ENCODE measurements around the gene TBC1D17. TPM values are rescaled to one million over a fixed set of nuclear protein-coding genes. Genes with fewer than 3 reads are reported as not detected.

TBC1D17 gene
- total RNA-seq, 1 donor from 2014 or later: 19.9 TPM

- DNase-seq (ENCODE audit: low read depth): no peak
Observed at GRCh38 chr19:49890349-49891311, 13.1 kb downstream of the TBC1D17 start.

- no peak for DNase-seq (ENCODE audit: low read depth)
Observed at GRCh38 chr19:49891393-49891792, 13.9 kb downstream of the TBC1D17 start.

- no peak for DNase-seq (ENCODE audit: low read depth)
Observed at GRCh38 chr19:49892716-49893115, 15.2 kb downstream of the TBC1D17 start.

- no peak for DNase-seq (ENCODE audit: low read depth)
Observed at GRCh38 chr19:49894011-49894664, 16.6 kb downstream of the TBC1D17 start.

- DNase-seq (ENCODE audit: low read depth): no peak
Observed at GRCh38 chr19:49894879-49895565, 17.5 kb downstream of the TBC1D17 start.

- no peak for DNase-seq (ENCODE audit: low read depth)
Observed at GRCh38 chr19:49895566-49896297, 18.2 kb downstream of the TBC1D17 start.

- DNase-seq (ENCODE audit: low read depth): peak; percentile 61
Observed at GRCh38 chr19:49896863-49897621, 19.5 kb downstream of the TBC1D17 start, which contains the start of gene IL4I1. TSS of gene IL4I1 (minus strand) at chr19:49896887. CDS start at chr19:49896160, 727 bp downstream.

DNA sequence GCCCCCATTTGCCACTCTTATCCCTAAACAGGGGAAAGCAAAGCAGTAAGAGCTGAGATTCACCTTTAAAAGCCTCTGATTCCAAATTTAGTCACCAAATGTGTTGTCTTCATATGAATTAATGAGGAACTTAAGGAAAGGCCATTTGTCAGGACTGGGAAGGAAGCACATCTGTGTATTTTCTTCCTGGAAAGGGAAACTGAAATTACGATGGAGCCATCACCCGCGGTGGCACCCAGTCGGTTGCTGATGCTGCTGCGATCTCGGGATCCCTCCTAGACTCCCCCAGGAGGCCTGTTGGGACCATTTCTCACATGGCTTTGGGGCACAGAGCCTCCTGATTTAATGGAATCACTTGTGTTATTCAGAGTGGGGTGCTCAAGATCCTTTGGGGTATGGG lies 26.6 kb downstream of the TBC1D17 start:
- no peak for DNase-seq (ENCODE audit: low read depth)

- DNase-seq (ENCODE audit: low read depth): no peak
Observed at GRCh38 chr19:49906879-49907564, 29.5 kb downstream of the TBC1D17 start.

DNA sequence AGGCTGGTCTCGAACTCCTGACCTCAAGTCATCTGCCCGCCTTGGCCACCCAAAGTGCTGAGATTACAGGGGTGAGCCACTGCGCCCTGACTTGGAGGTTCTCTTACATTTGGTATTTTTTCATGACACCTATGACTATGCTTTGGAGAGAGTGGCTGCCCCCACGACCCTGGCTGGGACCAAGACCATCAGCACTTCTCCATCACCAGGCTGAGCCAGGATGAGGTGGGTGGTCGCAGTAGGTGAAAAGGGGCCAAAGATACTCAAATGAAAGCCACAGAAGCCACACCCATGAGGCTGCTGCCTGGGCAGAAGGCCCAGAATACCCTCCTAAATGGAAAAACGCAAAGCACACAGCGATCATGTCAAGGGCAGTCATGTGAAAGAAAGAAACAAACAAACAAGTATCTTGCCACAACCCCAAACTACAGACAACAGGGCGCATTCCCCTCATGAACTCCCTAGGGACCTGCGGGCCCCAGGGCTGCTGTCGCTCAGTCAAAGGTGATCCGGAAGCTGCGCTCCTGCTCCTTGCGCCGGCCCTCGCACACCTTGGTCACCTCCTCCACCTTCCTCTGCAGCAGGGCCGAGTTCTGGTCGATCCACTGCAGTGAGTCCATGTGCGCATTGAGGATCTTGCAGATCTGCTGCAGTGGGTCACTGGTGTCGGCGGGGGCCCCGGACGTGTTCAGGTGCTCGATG lies 30.4 kb downstream of the TBC1D17 start:
- no peak for DNase-seq (ENCODE audit: low read depth)

- DNase-seq (ENCODE audit: low read depth): peak; percentile 52
Observed at GRCh38 chr19:49908480-49909420, 31.2 kb downstream of the TBC1D17 start.

DNA sequence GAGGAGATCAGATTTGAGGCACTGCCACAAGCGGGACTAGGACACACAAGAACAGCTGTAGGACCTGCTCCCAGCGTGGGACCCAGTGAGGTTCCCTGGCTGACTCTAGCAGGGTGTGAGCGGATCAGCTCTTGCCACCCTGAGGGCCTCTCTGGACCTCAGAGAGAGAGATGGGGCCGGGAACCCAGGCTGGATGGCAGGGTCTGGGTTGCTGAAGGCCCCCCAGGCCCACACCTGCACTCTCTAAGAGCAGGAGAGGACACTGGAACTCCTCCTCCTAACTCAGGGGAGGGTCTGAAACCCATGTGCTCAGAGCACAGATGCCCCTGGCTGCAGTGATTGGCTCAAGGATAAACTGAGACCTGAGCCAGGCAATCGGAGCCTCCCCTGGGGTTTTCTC lies 32.7 kb downstream of the TBC1D17 start:
- DNase-seq (ENCODE audit: low read depth): no peak

DNA sequence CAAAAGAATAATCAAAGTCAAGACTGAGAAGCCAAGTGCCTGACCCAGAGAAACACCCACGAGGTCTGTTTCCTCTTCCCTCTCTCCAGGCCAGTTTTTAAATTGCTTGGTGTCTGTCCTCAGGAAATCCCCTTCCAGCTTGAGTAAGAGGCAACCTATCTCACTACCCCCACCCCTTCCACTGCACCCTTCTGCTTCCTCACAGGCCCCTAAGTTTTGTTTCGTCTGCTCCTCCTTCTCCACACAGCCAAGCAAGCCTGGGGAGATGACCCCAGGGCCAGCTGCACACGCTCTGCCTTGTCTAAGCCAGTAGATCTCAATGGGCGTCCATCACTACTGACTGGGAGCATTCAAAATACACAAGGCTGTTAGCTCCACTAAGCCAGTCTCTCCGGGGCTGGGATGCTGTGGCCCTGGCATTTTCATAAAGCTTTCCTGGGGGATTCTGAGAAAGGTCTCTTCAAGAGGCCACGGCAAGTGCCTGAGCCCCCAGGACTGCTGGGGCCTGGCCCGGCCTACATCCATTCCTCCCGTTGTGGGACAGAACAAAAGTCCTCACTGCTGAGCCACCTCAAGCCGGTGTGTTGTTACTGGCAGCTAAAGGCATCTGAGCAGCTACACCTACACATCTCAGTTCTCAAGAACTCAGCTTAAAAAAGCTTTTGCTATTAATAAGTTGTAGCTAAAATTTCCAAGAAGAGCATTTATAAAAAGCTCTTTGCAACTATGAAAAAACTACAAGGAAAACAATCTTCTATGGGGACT lies 34.1 kb downstream of the TBC1D17 start:
- DNase-seq (ENCODE audit: low read depth): no peak

DNA sequence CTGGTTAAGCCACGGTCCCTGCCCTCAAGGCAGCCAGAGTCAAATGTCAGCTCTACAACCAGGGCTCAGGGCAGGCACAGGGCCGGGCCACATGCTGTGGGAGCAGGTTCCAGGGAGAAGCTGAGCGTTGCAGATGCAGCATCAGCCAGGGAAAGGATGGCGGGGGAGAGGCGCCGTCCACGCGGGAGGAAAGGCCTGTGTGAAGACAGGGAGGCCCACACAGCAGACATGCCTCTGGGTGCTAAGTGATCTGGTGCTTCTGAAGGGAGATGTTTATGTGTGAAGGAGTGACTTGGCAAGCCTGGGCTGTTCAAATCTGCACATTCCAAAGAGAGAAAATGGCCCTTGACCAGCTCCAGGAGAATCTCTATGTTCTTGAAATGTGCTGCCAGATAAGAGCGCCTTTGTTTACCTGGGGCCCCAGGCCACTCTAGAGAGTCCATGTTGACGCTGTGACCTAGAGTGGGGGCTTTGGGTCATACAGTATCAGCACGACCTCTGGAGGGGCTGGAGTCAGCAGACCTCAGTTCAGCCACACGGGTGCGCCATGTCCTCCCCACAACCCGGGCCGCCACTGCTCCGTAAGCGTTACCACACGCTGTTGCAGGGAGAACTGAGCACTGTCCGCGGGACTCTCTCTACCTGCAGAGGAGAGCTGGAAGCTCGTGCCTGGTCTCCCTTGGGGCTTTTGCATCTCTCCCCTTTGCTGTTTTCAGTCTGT lies 35.6 kb downstream of the TBC1D17 start:
- DNase-seq (ENCODE audit: low read depth): no peak

DNA sequence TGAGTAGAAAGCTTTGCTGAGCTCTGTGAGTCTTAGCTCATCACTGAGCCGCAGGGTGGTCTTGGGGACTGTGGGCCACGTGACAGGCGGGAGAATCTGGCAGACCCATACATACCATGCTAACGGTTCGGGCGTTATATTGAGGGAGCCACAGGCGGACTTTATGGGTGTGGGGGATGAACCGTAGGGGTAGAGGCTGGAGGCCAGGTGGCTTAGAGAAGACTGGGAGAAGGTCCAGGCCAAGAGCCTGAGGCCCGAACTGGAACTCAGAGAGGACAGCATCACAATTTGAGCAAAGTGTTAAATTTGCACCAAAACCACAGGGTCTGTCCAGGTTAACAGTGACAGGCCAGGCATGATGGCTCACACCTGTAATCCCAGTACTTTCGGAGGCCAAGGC lies 36.2 kb downstream of the TBC1D17 start:
- DNase-seq (ENCODE audit: low read depth): no peak

GRCh38 chr19:49915271-49915670 lies 37.8 kb downstream of the TBC1D17 start:
- no peak for DNase-seq (ENCODE audit: low read depth)
